Neural crest cell (in vitro differentiated cells): Measurements from ENCODE around the gene RAB3GAP2. TPM values are rescaled to one million over a fixed set of nuclear protein-coding genes. Genes with fewer than 3 reads are reported as not detected.
"Not testable (repeated sequence)": the region's sequence is repeated elsewhere in the genome, so short reads cannot be mapped to it uniquely, and the experiment has no call there.

Experiments used
- DNase-seq: peaks from one replicate; pipeline ENCODE4 v3.0.0; 2021; ENCODE audit warnings: low read depth, mixed read lengths, low spot score
- H3K27ac Mint-ChIP-seq: one replicate; pipeline ENCODE4 v1.8.0; 2021; ENCODE audit warnings: mild to moderate bottlenecking, mixed read lengths; ENCODE audit not compliant: unreplicated experiment
- H3K27me3 Mint-ChIP-seq: 2 replicates; pipeline ENCODE4 v1.8.0; 2021; ENCODE audit warnings: low read depth, mild to moderate bottlenecking, mixed read lengths
- H3K36me3 Mint-ChIP-seq: 2 replicates; pipeline ENCODE4 v1.8.0; 2021; ENCODE audit warnings: low read depth, mild to moderate bottlenecking, mixed read lengths
- H3K4me1 Mint-ChIP-seq: 2 replicates; pipeline ENCODE4 v1.8.0; 2021; ENCODE audit warnings: mixed read lengths
- H3K4me3 Mint-ChIP-seq: one replicate; pipeline ENCODE4 v1.8.0; 2021; ENCODE audit warnings: mild to moderate bottlenecking, mixed read lengths
- H3K9me3 Mint-ChIP-seq: 2 replicates; pipeline ENCODE4 v1.8.0; 2021; ENCODE audit warnings: mixed read lengths
- total RNA-seq: library from RNA; stranded (reverse); gene quantifications from 2 replicates; pipeline ENCODE4 v1.2.1, GENCODE V29; 2021
- TF ChIP-seq, protein P1 (sequence below): fragments of 200-600 bp; sonication (generic); conservative IDR thresholded peaks from 2 replicates; pipeline ENCODE4 v1.5.0; 2021; ENCODE audit warnings: antibody characterized with exemption, mild to moderate bottlenecking

RAB3GAP2 gene
- total RNA-seq, 1 donor from 2014 or later = 36.4 TPM

DNA sequence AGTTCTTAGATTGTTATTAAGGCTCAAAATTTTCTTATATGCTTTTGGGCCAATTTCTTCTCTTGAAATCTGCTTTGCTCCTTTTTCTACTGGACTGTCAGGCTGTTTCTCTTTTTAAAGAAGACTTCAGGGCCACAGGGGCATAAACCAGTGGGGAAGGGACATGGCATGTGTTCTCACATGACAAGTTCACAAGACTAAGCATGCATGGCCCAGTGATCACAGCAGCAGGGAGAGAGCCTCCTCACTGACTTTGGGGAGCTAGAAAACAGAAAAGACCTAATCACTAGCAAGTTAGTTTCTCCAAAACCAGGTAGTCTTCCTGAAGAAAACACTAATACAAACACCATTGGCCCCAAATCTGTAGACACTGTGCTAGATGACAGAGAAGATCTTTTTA is 64.8 kb downstream of the RAB3GAP2 start:
- Mint-ChIP-seq H3K27me3 (no peaks in the 10 kb centered on the region), H3K9me3 (no peaks in the 10 kb centered on the region), H3K27ac (no peak overlapping the region), H3K4me3 (no peak overlapping the region), H3K4me1 (no peaks in the 10 kb centered on the region), H3K36me3 (peaks cover 25% of the 10 kb centered on the region)
- no peak for DNase-seq
- TF ChIP-seq, protein P1, sequence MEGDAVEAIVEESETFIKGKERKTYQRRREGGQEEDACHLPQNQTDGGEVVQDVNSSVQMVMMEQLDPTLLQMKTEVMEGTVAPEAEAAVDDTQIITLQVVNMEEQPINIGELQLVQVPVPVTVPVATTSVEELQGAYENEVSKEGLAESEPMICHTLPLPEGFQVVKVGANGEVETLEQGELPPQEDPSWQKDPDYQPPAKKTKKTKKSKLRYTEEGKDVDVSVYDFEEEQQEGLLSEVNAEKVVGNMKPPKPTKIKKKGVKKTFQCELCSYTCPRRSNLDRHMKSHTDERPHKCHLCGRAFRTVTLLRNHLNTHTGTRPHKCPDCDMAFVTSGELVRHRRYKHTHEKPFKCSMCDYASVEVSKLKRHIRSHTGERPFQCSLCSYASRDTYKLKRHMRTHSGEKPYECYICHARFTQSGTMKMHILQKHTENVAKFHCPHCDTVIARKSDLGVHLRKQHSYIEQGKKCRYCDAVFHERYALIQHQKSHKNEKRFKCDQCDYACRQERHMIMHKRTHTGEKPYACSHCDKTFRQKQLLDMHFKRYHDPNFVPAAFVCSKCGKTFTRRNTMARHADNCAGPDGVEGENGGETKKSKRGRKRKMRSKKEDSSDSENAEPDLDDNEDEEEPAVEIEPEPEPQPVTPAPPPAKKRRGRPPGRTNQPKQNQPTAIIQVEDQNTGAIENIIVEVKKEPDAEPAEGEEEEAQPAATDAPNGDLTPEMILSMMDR = no peak

DNA sequence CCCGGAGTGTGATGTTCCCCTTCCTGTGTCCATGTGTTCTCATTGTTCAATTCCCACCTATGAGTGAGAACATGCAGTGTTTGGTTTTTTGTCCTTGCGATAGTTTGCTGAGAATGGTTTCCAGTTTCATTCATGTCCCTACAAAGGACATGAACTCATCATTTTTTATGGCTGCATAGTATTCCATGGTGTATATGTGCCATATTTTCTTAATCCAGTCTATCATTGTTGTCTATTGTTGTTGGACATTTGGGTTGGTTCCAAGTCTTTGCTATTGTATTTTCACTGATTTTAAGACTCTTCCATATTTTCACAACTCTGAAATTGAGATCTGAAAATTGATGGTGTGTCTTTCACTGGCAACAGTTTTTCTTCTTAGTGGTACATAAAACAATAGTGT is 67.5 kb downstream of the RAB3GAP2 start:
- not testable (repeated sequence) for DNase-seq, H3K9me3 Mint-ChIP-seq, H3K4me3 Mint-ChIP-seq, H3K4me1 Mint-ChIP-seq, H3K27me3 Mint-ChIP-seq, H3K27ac Mint-ChIP-seq
- H3K36me3 Mint-ChIP-seq = peaks cover 23% of the 10 kb centered on the region

DNA sequence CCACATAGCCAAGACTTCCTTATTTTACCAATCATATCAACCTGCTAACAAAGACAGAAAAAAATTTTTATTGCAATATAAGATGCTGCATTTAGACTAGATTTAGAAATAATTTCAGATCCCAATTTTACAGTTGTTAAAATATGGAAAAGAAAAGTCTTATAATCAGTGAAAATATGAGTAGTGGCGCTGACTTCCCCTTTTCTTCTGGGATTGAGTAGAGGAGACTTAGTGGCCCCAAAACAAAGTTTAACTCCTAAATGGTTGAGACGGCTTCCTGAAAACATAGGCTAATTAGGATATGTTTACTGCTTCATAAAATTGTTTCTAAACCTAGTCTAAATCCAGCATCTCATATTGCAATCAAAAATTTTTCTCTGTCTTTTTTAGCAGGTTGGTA is 68.4 kb downstream of the RAB3GAP2 start:
- H3K27me3 Mint-ChIP-seq = no peaks in the 10 kb centered on the region
- DNase-seq = no peak
- H3K9me3 Mint-ChIP-seq = no peaks in the 10 kb centered on the region
- H3K4me1 Mint-ChIP-seq = no peaks in the 10 kb centered on the region
- TF ChIP-seq, protein P1 = no peak
- H3K4me3 Mint-ChIP-seq = no peak overlapping the region
- peaks cover 23% of the 10 kb centered on the region for H3K36me3 Mint-ChIP-seq
- no peak overlapping the region for H3K27ac Mint-ChIP-seq

DNA sequence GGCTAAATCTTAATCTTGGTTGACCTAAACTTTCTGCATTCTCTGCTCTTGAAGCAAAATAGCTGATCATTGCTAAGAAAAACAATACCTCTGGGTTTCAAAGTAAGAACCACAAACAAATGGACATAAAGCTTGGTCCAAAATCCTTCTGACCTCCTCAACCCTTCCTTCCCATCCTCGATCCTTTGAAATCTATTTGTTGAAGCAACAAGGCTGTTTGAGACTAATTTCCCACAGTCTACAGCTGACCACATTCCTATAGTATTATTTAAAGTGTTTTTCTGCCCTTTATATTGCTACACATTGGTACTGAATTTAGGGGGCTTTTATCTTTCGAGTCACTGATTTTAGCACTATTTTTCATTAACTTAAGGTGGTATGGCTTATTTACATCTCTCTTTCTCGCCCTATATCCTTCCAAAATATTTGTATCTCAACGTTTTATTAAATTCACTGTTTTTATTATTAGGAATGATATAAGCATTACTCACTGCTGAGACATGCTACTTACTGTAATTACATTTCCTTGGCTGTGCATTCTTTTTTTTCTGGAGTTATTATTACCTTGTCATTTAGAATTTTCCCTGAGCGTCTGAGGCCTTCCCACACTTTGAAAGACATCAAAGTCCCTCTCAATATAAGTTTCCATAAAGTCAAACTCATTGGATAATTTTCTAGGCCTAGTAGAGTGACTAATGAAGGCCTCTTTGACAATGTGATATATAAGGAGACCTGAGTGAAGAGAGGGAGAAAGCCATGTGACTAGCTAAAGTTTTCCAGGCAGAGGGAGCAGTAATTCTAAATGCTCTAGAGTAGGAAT is 73.9 kb downstream of the RAB3GAP2 start:
- Mint-ChIP-seq H3K9me3 (no peaks in the 10 kb centered on the region), H3K4me3 (no peak overlapping the region), H3K4me1 (no peaks in the 10 kb centered on the region), H3K27me3 (no peaks in the 10 kb centered on the region), H3K27ac (no peak overlapping the region), H3K36me3 (peaks cover 2% of the 10 kb centered on the region)
- TF ChIP-seq, protein P1 = no peak
- DNase-seq = no peak

DNA sequence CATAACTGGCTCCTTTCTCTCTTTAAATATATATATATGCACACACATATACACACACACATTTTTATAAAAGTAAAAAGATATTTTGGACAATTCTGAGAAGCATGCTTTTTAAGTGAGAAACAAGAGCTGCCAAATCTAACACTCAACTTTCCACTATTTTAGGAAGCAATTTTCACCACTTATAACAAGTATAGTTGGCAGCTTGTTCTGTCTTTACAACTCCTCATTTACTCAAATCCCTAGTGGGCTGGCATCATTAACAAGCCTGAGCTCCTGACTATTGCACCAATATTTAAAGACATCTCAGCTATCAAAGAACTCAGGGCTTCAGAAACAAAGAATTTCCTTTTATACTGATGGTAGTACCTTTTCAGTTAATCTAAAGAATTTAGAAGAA is 76.6 kb downstream of the RAB3GAP2 start:
- H3K27ac Mint-ChIP-seq = no peak overlapping the region
- H3K9me3 Mint-ChIP-seq = no peaks in the 10 kb centered on the region
- no peaks in the 10 kb centered on the region for H3K27me3 Mint-ChIP-seq
- TF ChIP-seq, protein P1 = no peak
- DNase-seq = no peak
- peaks cover 9% of the 10 kb centered on the region for H3K36me3 Mint-ChIP-seq
- no peaks in the 10 kb centered on the region for H3K4me1 Mint-ChIP-seq
- no peak overlapping the region for H3K4me3 Mint-ChIP-seq

DNA sequence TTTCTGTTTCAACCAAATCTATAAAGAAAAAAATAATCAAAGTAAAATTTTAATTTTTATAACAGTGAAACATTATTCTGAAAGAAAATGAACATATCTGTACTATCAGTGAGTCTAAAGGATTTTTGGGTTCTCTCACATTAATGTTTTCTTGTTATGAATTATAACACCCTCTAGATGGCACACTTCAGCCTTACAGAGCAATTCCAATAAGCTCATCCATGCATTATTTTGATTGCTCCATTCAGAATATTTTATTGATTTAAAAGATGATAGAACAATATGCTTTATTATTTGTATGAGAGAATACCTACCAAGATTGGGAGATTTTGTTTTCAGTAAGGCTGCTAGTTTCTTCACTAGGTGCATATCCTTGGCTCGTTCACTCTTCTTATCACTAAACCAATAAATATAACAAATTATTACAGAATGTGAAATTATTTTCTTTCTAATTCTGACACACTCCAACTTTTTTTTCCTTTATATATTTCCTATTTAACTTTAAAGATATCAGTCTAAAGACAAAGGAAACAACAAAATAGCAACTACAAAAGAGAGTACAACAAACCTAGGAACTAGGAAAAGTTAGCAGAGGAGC is 82.4 kb downstream of the RAB3GAP2 start:
- TF ChIP-seq, protein P1 = peak; percentile 71
- DNase-seq = no peak
- no peak overlapping the region for H3K27ac Mint-ChIP-seq
- no peaks in the 10 kb centered on the region for H3K4me1 Mint-ChIP-seq
- peaks cover 15% of the 10 kb centered on the region for H3K36me3 Mint-ChIP-seq
- no peaks in the 10 kb centered on the region for H3K27me3 Mint-ChIP-seq
- no peak overlapping the region for H3K4me3 Mint-ChIP-seq
- H3K9me3 Mint-ChIP-seq = no peaks in the 10 kb centered on the region
